ENCODE data around the gene TNFRSF25.

- TF ChIP-seq CTCF (IDR thresholded peaks at IDR 0.05) (no peak), POLR2A (IDR thresholded peaks at IDR 0.05) (no peak)
These were observed 49.7 kb downstream of the TNFRSF25 start for GRCh38 chr1:6416295-6416656.
